EH (cell line): ENCODE data around the gene SERHL2.
A peak's percentile ranks its signal among the peaks of the same experiment; 100 is the strongest.
"Not testable (repeated sequence)": the region's sequence is repeated elsewhere in the genome, so short reads cannot be mapped to it uniquely, and the experiment has no call there.

Experiments used
- DNase-seq: peaks from one replicate; pipeline ENCODE4 v3.0.0-alpha.2; 2015; ENCODE audit warnings: low read depth

The SERHL2 gene

GRCh38 chr22:42535082-42535731 is 18.5 kb upstream of the SERHL2 start:
- DNase-seq, result not testable (repeated sequence)

- DNase-seq, result no peak
Observed at GRCh38 chr22:42536166-42536565, 17.6 kb upstream of the SERHL2 start.

DNA sequence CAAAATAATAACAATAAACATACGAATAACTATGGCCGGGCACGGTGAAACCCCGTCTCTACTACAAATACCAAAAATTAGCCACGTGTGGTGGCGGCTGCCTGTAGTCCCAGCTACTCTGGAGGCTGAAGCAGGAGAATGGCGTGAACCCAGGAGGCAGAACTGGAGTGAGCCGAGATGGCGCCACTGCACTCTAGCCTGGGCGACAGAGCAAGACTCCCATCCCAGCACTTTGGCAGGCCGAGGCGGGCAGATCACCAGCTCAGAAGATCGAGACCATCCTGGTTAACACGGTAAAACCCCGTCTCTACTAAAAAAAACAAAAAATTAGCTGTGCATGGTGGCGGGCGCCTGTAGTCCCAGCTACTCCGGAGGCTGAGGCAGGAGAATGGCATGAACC is 17.1 kb upstream of the SERHL2 start:
- DNase-seq, result not testable (repeated sequence)

- not testable (repeated sequence) for DNase-seq
Observed at GRCh38 chr22:42537199-42537831, 16.4 kb upstream of the SERHL2 start.

- peak; percentile 32 for DNase-seq
Observed at GRCh38 chr22:42539236-42539771, 14.5 kb upstream of the SERHL2 start.

DNA sequence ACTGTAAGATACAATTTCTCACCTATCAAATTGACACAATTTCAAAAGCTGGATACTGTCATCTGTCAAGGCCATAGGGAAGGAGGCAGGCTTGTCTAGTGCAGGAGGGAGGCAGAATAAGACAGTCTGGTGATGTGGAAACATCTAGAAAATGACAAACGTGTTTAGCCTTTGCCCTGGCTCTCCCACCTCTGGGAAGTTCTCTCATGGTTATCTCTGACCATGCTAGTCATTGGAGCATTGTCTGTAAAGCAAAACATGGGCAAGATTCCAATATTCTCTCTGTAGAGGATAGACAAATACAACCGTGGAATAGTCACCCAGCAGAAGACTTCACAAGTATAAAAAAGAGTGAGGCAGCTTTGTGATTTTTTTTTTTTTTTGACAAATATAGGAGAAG is 9.1 kb upstream of the SERHL2 start:
- DNase-seq, result no peak

- DNase-seq, result no peak
Observed at GRCh38 chr22:42547562-42547961, 6.2 kb upstream of the SERHL2 start.

DNA sequence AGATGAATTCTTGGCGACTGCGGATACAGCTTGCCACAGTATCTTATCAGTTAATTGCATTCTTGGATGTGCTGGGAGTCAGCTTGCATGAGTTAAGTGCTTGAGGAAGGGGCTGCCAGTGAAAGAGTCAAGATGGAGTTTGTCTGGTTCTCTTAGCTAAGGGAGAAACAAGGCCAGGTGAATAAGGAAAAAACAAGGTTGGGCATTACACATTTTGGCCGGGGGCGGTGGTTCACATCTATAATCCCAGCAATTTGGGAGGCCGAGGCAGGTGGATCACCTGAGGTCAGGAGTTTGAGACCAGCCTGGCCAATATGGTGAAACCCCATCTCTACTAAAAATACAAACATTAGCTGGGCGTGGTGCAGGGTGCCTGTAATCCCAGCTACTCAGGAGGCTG is 5.6 kb upstream of the SERHL2 start:
- DNase-seq, result not testable (repeated sequence)

GRCh38 chr22:42548597-42549330 is 5.0 kb upstream of the SERHL2 start:
- no peak for DNase-seq

DNA sequence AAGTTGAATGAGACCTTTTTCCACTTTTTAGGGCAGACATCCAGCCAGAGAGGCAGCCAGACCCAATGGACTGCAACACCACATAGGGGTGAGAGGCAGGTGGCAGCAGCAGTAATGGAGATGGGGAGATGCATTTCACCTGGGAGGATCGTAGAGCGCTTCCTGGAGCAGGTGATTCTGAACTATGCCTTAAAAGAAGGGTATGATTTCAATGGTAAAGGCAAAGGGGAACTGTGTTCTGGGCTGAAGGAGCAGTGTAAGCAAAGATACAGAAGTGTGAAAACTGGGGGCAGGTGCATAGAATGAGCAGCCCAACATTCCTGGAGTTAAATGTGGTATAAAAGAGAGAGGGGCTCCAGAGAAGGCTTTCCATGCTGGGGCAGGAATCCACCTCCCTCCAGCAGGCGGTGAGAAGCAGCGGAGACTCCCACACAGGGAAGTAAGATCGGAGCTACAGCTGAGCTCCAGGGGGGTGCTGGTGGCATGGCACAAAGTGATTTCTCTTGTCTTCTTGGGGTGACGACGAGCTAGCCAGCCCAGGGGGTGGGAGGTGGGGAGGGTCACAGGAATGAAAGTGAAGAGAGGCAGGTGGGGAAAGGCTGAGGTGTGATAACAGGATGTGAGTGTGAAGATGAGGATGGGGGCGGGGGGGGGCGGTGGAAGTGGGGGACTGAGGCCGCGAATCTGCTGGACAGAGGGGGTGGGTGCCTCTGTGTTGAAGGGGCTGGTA is 4.3 kb upstream of the SERHL2 start:
- no peak for DNase-seq

GRCh38 chr22:42552294-42552647 is 1.5 kb upstream of the SERHL2 start:
- not testable (repeated sequence) for DNase-seq

GRCh38 chr22:42560381-42560780 is 6.6 kb downstream of the SERHL2 start:
- no peak for DNase-seq

GRCh38 chr22:42560781-42561180 is 7.0 kb downstream of the SERHL2 start:
- DNase-seq, result peak; percentile 29

DNA sequence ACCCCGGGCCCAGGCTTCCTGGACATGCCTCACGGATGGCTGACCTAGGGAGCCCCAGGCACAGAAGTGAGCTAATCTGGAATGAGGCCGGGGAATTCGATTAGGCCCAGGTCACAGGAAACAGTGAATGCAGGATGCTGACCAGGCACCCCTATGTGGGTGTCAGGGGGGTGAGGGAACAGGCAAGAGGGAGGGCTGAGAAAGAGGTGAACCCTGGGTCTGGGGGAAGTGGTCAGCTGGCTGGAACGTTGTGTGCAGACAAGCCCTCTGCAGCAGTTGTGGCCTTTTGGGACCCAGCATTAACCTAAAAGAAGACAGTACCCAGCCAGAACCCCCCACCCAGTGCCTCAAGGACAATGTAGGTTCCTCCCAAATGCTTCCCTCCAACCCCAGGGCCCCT is 8.1 kb downstream of the SERHL2 start:
- DNase-seq, result no peak

DNA sequence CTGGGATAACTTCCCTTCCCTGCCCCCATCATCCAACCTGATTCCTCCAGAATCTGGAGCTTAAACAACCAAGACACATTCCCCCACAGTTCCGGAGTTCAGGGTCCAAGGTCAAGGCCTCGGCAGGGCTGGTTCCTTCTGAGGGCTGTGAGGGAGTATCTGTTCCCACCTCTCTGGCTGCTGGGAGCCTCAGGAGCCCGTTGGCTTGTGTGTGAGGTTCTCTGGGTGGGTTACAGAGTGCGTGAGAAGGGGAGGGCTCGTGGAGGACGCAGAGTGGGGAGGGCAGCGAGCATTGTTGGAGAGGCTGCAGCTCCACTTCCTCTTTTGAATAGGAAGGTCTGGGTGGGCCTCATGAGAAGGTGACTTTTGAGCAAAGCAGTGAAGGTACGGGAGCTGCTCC is 8.5 kb downstream of the SERHL2 start:
- no peak for DNase-seq

DNA sequence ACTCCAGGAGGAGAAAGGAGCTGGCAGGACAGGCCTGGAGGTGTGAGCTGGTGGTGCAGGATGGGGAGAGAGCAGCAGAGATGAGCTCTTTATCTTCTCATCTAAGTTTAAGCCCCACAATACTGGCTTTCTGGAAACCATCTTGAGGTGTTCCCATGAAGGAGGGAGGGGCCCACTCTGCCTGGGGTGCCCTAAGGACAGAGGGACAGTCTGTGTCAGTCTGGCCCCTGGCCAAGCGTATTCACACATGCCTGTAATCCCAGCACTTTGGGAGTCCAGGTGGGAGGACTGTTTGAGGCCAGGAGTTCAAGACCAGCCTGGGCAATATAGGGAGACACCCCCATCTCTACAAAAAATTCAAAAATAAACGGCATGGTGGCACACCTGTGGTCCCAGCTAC is 8.9 kb downstream of the SERHL2 start:
- no peak for DNase-seq

- not testable (repeated sequence) for DNase-seq
Observed at GRCh38 chr22:42563943-42564342, 10.2 kb downstream of the SERHL2 start.

- no peak for DNase-seq
Observed at GRCh38 chr22:42564699-42565098, 10.9 kb downstream of the SERHL2 start.

- DNase-seq, result no peak
Observed at GRCh38 chr22:42565956-42566355, 12.2 kb downstream of the SERHL2 start.

DNA sequence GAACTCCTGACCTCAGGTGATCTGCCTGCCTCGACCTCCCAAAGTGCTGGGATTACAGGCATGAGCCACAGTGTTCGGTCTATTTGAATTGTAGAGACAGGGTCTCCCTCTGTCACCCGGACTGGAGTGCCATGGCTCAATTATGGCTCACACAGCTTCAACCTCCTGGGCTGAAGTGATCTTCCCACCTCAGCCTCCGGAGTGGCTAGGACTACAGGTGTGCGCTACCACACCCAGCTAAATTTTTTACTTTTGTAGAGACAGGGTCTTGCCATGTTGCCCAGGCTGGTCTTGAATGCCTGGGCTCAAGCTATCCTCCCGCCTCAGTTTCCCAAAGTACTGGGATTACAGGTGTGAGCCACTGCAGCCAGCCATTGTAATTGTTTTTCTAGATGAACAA is 14.2 kb downstream of the SERHL2 start:
- DNase-seq, result not testable (repeated sequence)

DNA sequence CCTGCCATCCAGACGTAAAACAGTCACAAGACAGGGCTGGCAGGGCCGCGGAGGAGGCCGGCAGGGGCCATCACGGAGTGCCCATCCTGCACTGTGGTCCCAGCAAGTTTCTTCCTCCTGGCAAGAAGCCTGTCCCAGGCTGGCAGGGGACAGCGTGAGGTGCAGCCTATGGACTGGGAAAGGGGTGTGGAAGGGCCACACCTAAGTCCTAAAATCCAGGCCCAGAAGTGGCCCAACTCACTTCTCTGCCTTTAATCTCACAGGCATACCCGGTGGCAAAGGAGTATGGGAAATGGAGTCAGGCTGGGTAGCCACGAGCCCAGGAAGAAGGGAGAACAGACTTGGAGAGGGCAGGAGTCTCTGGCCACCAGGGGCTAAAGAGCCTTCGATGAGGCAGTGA is 16.8 kb downstream of the SERHL2 start:
- not testable (repeated sequence) for DNase-seq

GRCh38 chr22:42571068-42571467 is 17.3 kb downstream of the SERHL2 start:
- DNase-seq, result not testable (repeated sequence)
